Measurements from ENCODE around the gene EPB41L2.

Gene EPB41L2

GRCh38 chr6:130931683-130932082 is 131.4 kb downstream of the EPB41L2 start:
- no peak for TF ChIP-seq CTCF (IDR thresholded peaks at IDR 0.05; ENCODE audit: low read depth, low read length, missing control alignments)
- no peak overlapping the region for H3K4me3 ChIP-seq (ENCODE audit: low read depth, low read length)
- no peak for DNase-seq (ENCODE audit: low read depth)
- in situ Hi-C loops (cut with HindIII; ENCODE audit: low sequenced_read_pairs), result no loop called here

- DNase-seq (ENCODE audit: low read depth), result no peak
- TF ChIP-seq CTCF (IDR thresholded peaks at IDR 0.05; ENCODE audit: low read depth, low read length, missing control alignments), result no peak
- H3K4me3 ChIP-seq (ENCODE audit: low read depth, low read length), result no peak overlapping the region
- in situ Hi-C loops (cut with HindIII; ENCODE audit: low sequenced_read_pairs), result no loop called here
Observed at GRCh38 chr6:130929036-130929678, 133.9 kb downstream of the EPB41L2 start.

- TF ChIP-seq CTCF (IDR thresholded peaks at IDR 0.05; ENCODE audit: low read depth, low read length, missing control alignments), result no peak
- H3K4me3 ChIP-seq (ENCODE audit: low read depth, low read length), result no peak overlapping the region
- in situ Hi-C loops (cut with HindIII; ENCODE audit: low sequenced_read_pairs), result no loop called here
- no peak for DNase-seq (ENCODE audit: low read depth)
Observed at GRCh38 chr6:130928158-130928912, 134.7 kb downstream of the EPB41L2 start.

- DNase-seq (ENCODE audit: low read depth), result no peak
- in situ Hi-C loops (cut with HindIII; ENCODE audit: low sequenced_read_pairs), result no loop called here
- TF ChIP-seq CTCF (IDR thresholded peaks at IDR 0.05; ENCODE audit: low read depth, low read length, missing control alignments), result no peak
Observed at GRCh38 chr6:130927305-130927704, 135.7 kb downstream of the EPB41L2 start.

GRCh38 chr6:130923350-130923749 is 139.7 kb downstream of the EPB41L2 start:
- no peak for TF ChIP-seq CTCF (IDR thresholded peaks at IDR 0.05; ENCODE audit: low read depth, low read length, missing control alignments)
- H3K4me3 ChIP-seq (ENCODE audit: low read depth, low read length), result no peak overlapping the region
- DNase-seq (ENCODE audit: low read depth), result no peak
- in situ Hi-C loops (cut with HindIII; ENCODE audit: low sequenced_read_pairs), result no loop called here

More at GRCh38 chr6:130927305-130927704, 135.7 kb downstream of the EPB41L2 start:
- H3K4me3 ChIP-seq (ENCODE audit: low read depth, low read length), result no peak overlapping the region

GRCh38 chr6:130922922-130923321 is 140.1 kb downstream of the EPB41L2 start:
- in situ Hi-C loops (cut with HindIII; ENCODE audit: low sequenced_read_pairs), result no loop called here
- no peak overlapping the region for H3K4me3 ChIP-seq (ENCODE audit: low read depth, low read length)
- TF ChIP-seq CTCF (IDR thresholded peaks at IDR 0.05; ENCODE audit: low read depth, low read length, missing control alignments), result no peak
- no peak for DNase-seq (ENCODE audit: low read depth)

Data from astrocyte of the cerebellum (primary cell).